Fibroblast of lung (primary cell): Measurements from ENCODE around the gene KCNG2.

Experiments used
- CTCF ChIP-seq, 2 donors: IDR thresholded peaks in 1 of 2; conservative IDR thresholded peaks in 1 of 2; 1 replicate in 1 of 2; 2 replicates in 1 of 2; pipeline ENCODE4 v1.5.1; 2011 to 2012; ENCODE audit warnings: low read length in 2 of 2, control low read depth in 1 of 2, inconsistent platforms in 1 of 2, low read depth in 1 of 2, mild to moderate bottlenecking in 1 of 2
- EZH2 ChIP-seq: IDR thresholded peaks from 2 replicates; pipeline ENCODE4 v1.5.1; 2012; ENCODE audit warnings: low read length, control low read depth, mild to moderate bottlenecking; ENCODE audit errors: missing control alignments

GRCh38 chr18:79770826-79771225, 26.9 kb upstream of the KCNG2 start:
- TF ChIP-seq CTCF (conservative IDR thresholded peaks at IDR 0.05 in 1 of 2, IDR thresholded peaks at IDR 0.05 in 1 of 2; ENCODE audit: low read depth in 1 of 2, low read length in 2 of 2) (no peak), EZH2 (no peak)
